Stomach (tissue), 4 donors: ENCODE data around the gene CEP55.

Experiments used
- EP300 ChIP-seq: sonication (generic); formaldehyde crosslinking; IDR thresholded peaks from one replicate; pipeline ENCODE4 v1.6.1; 2017; ENCODE audit warnings: antibody characterized with exemption
- POLR2A ChIP-seq, 4 donors: fragments of 450-650 bp; IDR thresholded peaks; one replicate each; pipeline ENCODE4 v1.6.1; 2016; ENCODE audit warnings: antibody characterized with exemption in 4 of 4, control low read depth in 2 of 4, mild to moderate bottlenecking in 1 of 4, moderate library complexity in 1 of 4

- TF ChIP-seq POLR2A (IDR thresholded peaks at IDR 0.05) (no peak), EP300 (no peak)
Observed at GRCh38 chr10:93577565-93577964, 81.2 kb downstream of the CEP55 start.
